Natural killer cell (primary cell): ENCODE measurements around the gene CD79B. TPM values are rescaled to one million over a fixed set of nuclear protein-coding genes. Genes with fewer than 3 reads are reported as not detected.

Source experiments
- ATAC-seq, 3 donors: fragments of 150-1000 bp in 2 of 3; fragments of 200-7000 bp in 1 of 3; cut with Tn5 transposase; 1 replicate in 1 of 3; 2 replicates in 2 of 3; pipeline ENCODE4 v1.10.0; 2021; ENCODE audit warnings: mild to moderate bottlenecking in 2 of 3, moderate library complexity in 2 of 3
- DNase-seq, 2 donors: peaks; one replicate each; pipeline versions ENCODE4 v3.0.0 to v3.0.0-alpha.2; 2013 to 2021; ENCODE audit warnings: mixed read lengths in 1 of 2
- H3K27ac ChIP-seq: one replicate; pipeline ENCODE4 v1.5.1; 2013; ENCODE audit warnings: mild to moderate bottlenecking, low read length
- H3K27me3 ChIP-seq: one replicate; pipeline ENCODE4 v1.6.1; 2013; ENCODE audit warnings: low read length; ENCODE audit not compliant: control insufficient read depth, insufficient read depth
- H3K36me3 ChIP-seq: one replicate; pipeline ENCODE4 v1.6.1; 2013; ENCODE audit warnings: low read length; ENCODE audit not compliant: control insufficient read depth, insufficient read depth
- H3K4me1 ChIP-seq: one replicate; pipeline ENCODE4 v1.6.1; 2013; ENCODE audit warnings: low read length; ENCODE audit not compliant: control insufficient read depth, insufficient read depth
- H3K4me3 ChIP-seq: one replicate; pipeline ENCODE4 v1.5.1; 2013; ENCODE audit warnings: low read length
- H3K9me3 ChIP-seq: one replicate; pipeline ENCODE4 v1.6.1; 2013; ENCODE audit warnings: low read length; ENCODE audit not compliant: control insufficient read depth, insufficient read depth
- H3K27ac Mint-ChIP-seq, 2 donors: one replicate each; pipeline ENCODE4 v1.8.0; 2022; ENCODE audit warnings: mild to moderate bottlenecking in 2 of 2, mixed read lengths in 2 of 2, moderate library complexity in 1 of 2
- H3K27me3 Mint-ChIP-seq, 2 donors: one replicate each; pipeline ENCODE4 v1.8.0; 2022; ENCODE audit warnings: low read depth in 2 of 2, mixed read lengths in 2 of 2
- H3K36me3 Mint-ChIP-seq: one replicate; pipeline ENCODE4 v1.8.0; 2022; ENCODE audit warnings: mixed read lengths
- H3K4me1 Mint-ChIP-seq, 2 donors: one replicate each; pipeline ENCODE4 v1.8.0; 2022; ENCODE audit warnings: mixed read lengths in 2 of 2
- H3K4me3 Mint-ChIP-seq: one replicate; pipeline ENCODE4 v1.8.0; 2022; ENCODE audit warnings: mild to moderate bottlenecking, moderate library complexity, mixed read lengths
- H3K9me3 Mint-ChIP-seq, 2 donors: one replicate each; pipeline ENCODE4 v1.8.0; 2022; ENCODE audit warnings: mixed read lengths in 2 of 2
- CTCF ChIP-seq: fragments of 200-600 bp; IDR thresholded peaks from one replicate; pipeline ENCODE4 v1.8.0; 2022; ENCODE audit warnings: antibody characterized with exemption
- WGBS: methylation state at CpG from one replicate; pipeline ENCODE4 v1.1.7; 2013; ENCODE audit warnings: missing lambda C conversion rate; ENCODE audit not compliant: insufficient coverage; 5-methylcytosine and 5-hydroxymethylcytosine counted together
- intact Hi-C: fragments of 100-400 bp; cut with micrococcal nuclease; formaldehyde crosslinking; loops from one replicate; pipeline ENCODE4 v1.14.2; 2022
- total RNA-seq, 4 donors: library from RNA; stranded (reverse); fragments of 120-200 nt in 1 of 4; gene quantifications; one replicate each; pipeline versions ENCODE4 v1.2.3 to v1.2.4, GENCODE V29; 2013 to 2022

The CD79B gene
- total RNA-seq, 3 donors from 2014 or later (not counting 1 experiment from before 2014, with no cell fraction given), result 26.9 to 28.9 (median 27.2) TPM

GRCh38 chr17:63956296-63956920, 24.3 kb upstream of the CD79B start:
- H3K27me3 ChIP-seq, result no peaks in the 10 kb centered on the region
- peaks cover 39% of the 10 kb centered on the region for H3K4me1 ChIP-seq
- no peak for DNase-seq
- no peaks in the 10 kb centered on the region for H3K27me3 Mint-ChIP-seq
- no peaks in the 10 kb centered on the region for H3K9me3 Mint-ChIP-seq
- H3K4me3 Mint-ChIP-seq, result no peak overlapping the region
- TF ChIP-seq CTCF, result no peak
- H3K4me1 Mint-ChIP-seq, result peaks cover 16 to 26% of the 10 kb centered on the region in 2 donors
- WGBS, result 92% methylated on average over 5 of the region's 5 CpGs
- intact Hi-C loops, result no loop called here
- H3K27ac Mint-ChIP-seq, result no peak overlapping the region
- H3K27ac ChIP-seq, result no peak overlapping the region
- no peaks in the 10 kb centered on the region for H3K9me3 ChIP-seq
- H3K36me3 ChIP-seq, result no peaks in the 10 kb centered on the region
- H3K4me3 ChIP-seq, result no peak overlapping the region
- no peak for ATAC-seq
- H3K36me3 Mint-ChIP-seq, result no peaks in the 10 kb centered on the region

- H3K27me3 Mint-ChIP-seq, result no peaks in the 10 kb centered on the region
- H3K9me3 ChIP-seq, result no peaks in the 10 kb centered on the region
- H3K4me1 ChIP-seq, result peaks cover 34% of the 10 kb centered on the region
- ATAC-seq (no peak), DNase-seq (no peak)
- no peak overlapping the region for H3K27ac ChIP-seq
- H3K36me3 Mint-ChIP-seq, result no peaks in the 10 kb centered on the region
- no peaks in the 10 kb centered on the region for H3K9me3 Mint-ChIP-seq
- peaks cover 14 to 22% of the 10 kb centered on the region in 2 donors for H3K4me1 Mint-ChIP-seq
- H3K4me3 Mint-ChIP-seq, result no peak overlapping the region
- H3K4me3 ChIP-seq, result no peak overlapping the region
- no peaks in the 10 kb centered on the region for H3K36me3 ChIP-seq
- TF ChIP-seq CTCF, result no peak
- H3K27me3 ChIP-seq, result no peaks in the 10 kb centered on the region
- intact Hi-C loops, result no loop called here
- WGBS, result 96% methylated on average over 4 of the region's 4 CpGs
- H3K27ac Mint-ChIP-seq, result peak overlapping the region in 1 of 2 donors; percentile 1
Observed at GRCh38 chr17:63955791-63956190, 23.7 kb upstream of the CD79B start.

GRCh38 chr17:63955232-63955631, 23.1 kb upstream of the CD79B start:
- no peaks in the 10 kb centered on the region for H3K27me3 ChIP-seq
- no peak overlapping the region for H3K4me3 ChIP-seq
- no peak for TF ChIP-seq CTCF
- ATAC-seq, result no peak
- no peak for DNase-seq
- peaks cover 35% of the 10 kb centered on the region for H3K4me1 ChIP-seq
- no peaks in the 10 kb centered on the region for H3K9me3 ChIP-seq
- Mint-ChIP-seq H3K27ac (peak overlapping the region in 1 of 2 donors; percentile 93), H3K36me3 (no peaks in the 10 kb centered on the region), H3K9me3 (no peaks in the 10 kb centered on the region), H3K4me3 (no peak overlapping the region), H3K27me3 (no peaks in the 10 kb centered on the region), H3K4me1 (peaks cover 14 to 22% of the 10 kb centered on the region in 2 donors)
- intact Hi-C loops, result no loop called here
- H3K27ac ChIP-seq, result no peak overlapping the region
- WGBS, result 87% methylated on average over 11 of the region's 11 CpGs
- no peaks in the 10 kb centered on the region for H3K36me3 ChIP-seq
